Measurements from ENCODE around the gene PALLD.

PALLD gene

GRCh38 chr4:168908093-168908492, 411.2 kb downstream of the PALLD start:
- TF ChIP-seq CTCF (IDR thresholded peaks at IDR 0.05; ENCODE audit: low read depth, low read length) = no peak
- H3K4me3 ChIP-seq (ENCODE audit: low read depth, low read length) = no peak overlapping the region

GRCh38 chr4:168908851-168909273, 412.0 kb downstream of the PALLD start:
- TF ChIP-seq CTCF (IDR thresholded peaks at IDR 0.05; ENCODE audit: low read depth, low read length) = no peak
- H3K4me3 ChIP-seq (ENCODE audit: low read depth, low read length) = no peak overlapping the region

- no peak for TF ChIP-seq CTCF (IDR thresholded peaks at IDR 0.05; ENCODE audit: low read depth, low read length)
- no peak overlapping the region for H3K4me3 ChIP-seq (ENCODE audit: low read depth, low read length)
Observed at GRCh38 chr4:168914095-168914494, 417.2 kb downstream of the PALLD start.

GRCh38 chr4:168917138-168917779, 420.4 kb downstream of the PALLD start:
- no peak overlapping the region for H3K4me3 ChIP-seq (ENCODE audit: low read depth, low read length)
- TF ChIP-seq CTCF (IDR thresholded peaks at IDR 0.05; ENCODE audit: low read depth, low read length) = peak; percentile 23; the same call in 1 of the 2 replicates

- TF ChIP-seq CTCF (IDR thresholded peaks at IDR 0.05; ENCODE audit: low read depth, low read length) = no peak
- no peak overlapping the region for H3K4me3 ChIP-seq (ENCODE audit: low read depth, low read length)
Observed at GRCh38 chr4:168919706-168920324, 423.0 kb downstream of the PALLD start.

GRCh38 chr4:168920441-168921065, 423.7 kb downstream of the PALLD start:
- no peak overlapping the region for H3K4me3 ChIP-seq (ENCODE audit: low read depth, low read length)
- TF ChIP-seq CTCF (IDR thresholded peaks at IDR 0.05; ENCODE audit: low read depth, low read length) = no peak

All from WI38 (cell line).